GM12891 (cell line): ENCODE results near the gene SYNE1.

Experiments used
- PAX5 ChIP-seq: IDR thresholded peaks from 2 replicates; pipeline ENCODE4 v1.6.1; 2011; ENCODE audit warnings: low read length, moderate library complexity, mild to moderate bottlenecking; ENCODE audit not compliant: insufficient read depth, severe bottlenecking
- POLR2A ChIP-seq: IDR thresholded peaks from 2 replicates; pipeline ENCODE4 v1.6.1; 2011; ENCODE audit warnings: low read depth, low read length, control low read depth
- POLR2AphosphoS5 ChIP-seq: IDR thresholded peaks from 2 replicates; pipeline ENCODE4 v1.6.1; 2011; ENCODE audit warnings: low read depth, low read length, control low read depth
- TAF1 ChIP-seq: IDR thresholded peaks from 2 replicates; pipeline ENCODE4 v1.6.1; 2011; ENCODE audit warnings: low read depth, low read length, control low read depth

DNA sequence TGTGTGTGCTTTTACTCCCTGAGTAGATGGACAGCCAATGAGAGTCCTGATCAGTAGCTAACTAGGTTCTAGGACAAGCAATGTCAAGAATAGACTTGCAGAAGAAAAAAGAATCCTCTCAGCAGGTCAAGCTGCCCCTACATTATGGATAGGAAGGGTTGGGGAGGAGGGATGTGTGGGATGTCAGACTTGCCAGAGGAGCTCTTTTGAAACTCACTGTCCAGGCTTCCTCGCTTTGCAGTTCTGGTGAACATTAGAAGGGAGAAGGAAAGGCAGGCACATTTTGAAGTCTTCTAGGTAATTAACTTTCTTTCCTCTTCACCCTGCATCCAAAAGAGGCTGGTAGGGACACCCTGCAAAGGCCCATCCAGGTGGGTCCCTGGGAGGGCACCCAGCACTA lies 48.7 kb downstream of the SYNE1 start:
- no peak for TF ChIP-seq POLR2A
- no peak for TF ChIP-seq POLR2AphosphoS5
- TF ChIP-seq TAF1, result no peak
- no peak for TF ChIP-seq PAX5
